ENCODE results near the gene KRTAP4-6.

DNA sequence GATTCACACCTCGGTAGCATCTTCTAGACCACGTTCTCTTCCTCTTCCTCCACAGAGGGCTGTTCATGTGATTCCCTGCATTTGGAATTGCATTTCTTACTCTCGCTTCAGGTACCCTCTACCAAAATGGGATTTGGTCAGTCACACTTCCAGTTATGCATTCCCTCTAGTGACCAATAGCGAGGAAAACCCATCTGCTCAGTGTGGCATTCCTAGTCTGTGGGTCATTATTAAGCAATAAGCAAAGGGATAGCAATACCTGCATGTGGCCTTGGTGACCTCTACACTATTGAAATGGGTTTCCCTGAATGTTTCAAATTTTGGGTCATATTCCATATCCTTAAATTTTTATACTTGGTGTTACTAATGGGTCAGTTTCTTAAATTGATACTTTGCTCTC lies 9.7 kb upstream of the KRTAP4-6 start:
- TF ChIP-seq, protein P1, sequence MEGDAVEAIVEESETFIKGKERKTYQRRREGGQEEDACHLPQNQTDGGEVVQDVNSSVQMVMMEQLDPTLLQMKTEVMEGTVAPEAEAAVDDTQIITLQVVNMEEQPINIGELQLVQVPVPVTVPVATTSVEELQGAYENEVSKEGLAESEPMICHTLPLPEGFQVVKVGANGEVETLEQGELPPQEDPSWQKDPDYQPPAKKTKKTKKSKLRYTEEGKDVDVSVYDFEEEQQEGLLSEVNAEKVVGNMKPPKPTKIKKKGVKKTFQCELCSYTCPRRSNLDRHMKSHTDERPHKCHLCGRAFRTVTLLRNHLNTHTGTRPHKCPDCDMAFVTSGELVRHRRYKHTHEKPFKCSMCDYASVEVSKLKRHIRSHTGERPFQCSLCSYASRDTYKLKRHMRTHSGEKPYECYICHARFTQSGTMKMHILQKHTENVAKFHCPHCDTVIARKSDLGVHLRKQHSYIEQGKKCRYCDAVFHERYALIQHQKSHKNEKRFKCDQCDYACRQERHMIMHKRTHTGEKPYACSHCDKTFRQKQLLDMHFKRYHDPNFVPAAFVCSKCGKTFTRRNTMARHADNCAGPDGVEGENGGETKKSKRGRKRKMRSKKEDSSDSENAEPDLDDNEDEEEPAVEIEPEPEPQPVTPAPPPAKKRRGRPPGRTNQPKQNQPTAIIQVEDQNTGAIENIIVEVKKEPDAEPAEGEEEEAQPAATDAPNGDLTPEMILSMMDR (IDR thresholded peaks at IDR 0.05), result no peak
- no peak for TF ChIP-seq POLR2A (IDR thresholded peaks at IDR 0.05)
